ENCODE data around the gene SPACA6. TPM values are rescaled to one million over a fixed set of nuclear protein-coding genes. Genes with fewer than 3 reads are reported as not detected.

SPACA6 gene
- total RNA-seq, 1 experiment from 2014 or later = 29.5 TPM

DNA sequence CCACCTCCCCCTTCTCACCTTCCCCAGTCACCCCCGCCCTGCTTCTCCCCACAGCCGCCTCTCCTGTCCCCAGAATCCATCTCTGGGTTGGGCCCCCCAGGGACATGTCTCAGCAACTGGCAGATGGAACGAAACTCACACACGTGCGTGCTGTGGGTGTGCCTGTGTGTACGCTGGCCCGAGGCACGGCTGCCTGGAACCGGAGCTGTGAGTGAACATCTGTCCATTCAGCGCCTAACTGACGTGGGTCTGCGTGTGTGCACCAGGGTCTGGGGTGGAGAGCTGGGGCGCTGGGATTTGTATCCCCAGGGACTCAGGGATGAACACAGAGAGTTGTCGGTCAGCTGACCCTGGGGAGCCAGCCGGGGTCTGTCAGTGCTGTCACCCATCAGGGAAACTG is 31.4 kb downstream of the SPACA6 start:
- Histone ChIP-seq H3K79me2 (ENCODE audit: low read depth) (no peaks in the 10 kb centered on the region), H3K9me3 (ENCODE audit: insufficient read depth, low read depth) (no peaks in the 10 kb centered on the region), H3K27ac (no peak overlapping the region), H4K20me1 (ENCODE audit: insufficient read depth) (no peaks in the 10 kb centered on the region), H3K27me3 (ENCODE audit: insufficient read depth, low read depth) (peaks cover 85% of the 10 kb centered on the region), H3K36me3 (ENCODE audit: low read depth) (no peaks in the 10 kb centered on the region), H3K4me2 (no peak overlapping the region), H3F3A (ENCODE audit: insufficient read depth, low read depth) (no peaks in the 10 kb centered on the region), H3K4me3 (no peak overlapping the region), H3K4me1 (replicated peaks; ENCODE audit: insufficient read depth) (no peaks in the 10 kb centered on the region), H2AFZ (no peak overlapping the region), H3K9me2 (ENCODE audit: insufficient read depth) (no peaks in the 10 kb centered on the region)
- CTCF ChIA-PET = no interaction called here
- no peak for TF ChIP-seq CTCF (conservative IDR thresholded peaks at IDR 0.05)
- TF ChIP-seq EZH2 (IDR thresholded peaks at IDR 0.05; ENCODE audit: low read depth) = no peak
- POLR2A ChIA-PET (ENCODE audit: unreplicated experiment) = no interaction called here
- no TSS peak for BruUV-seq (replicated peaks)
- no peak for DNase-seq
- intact Hi-C loops (cut with micrococcal nuclease; ENCODE audit: unreplicated experiment) = no loop called here

- no peaks in the 10 kb centered on the region for H3K4me1 ChIP-seq (replicated peaks; ENCODE audit: insufficient read depth)
- H3F3A ChIP-seq (ENCODE audit: insufficient read depth, low read depth) = no peaks in the 10 kb centered on the region
- H3K4me2 ChIP-seq = no peak overlapping the region
- no peak overlapping the region for H2AFZ ChIP-seq
- no peak for DNase-seq
- no peaks in the 10 kb centered on the region for H3K9me2 ChIP-seq (ENCODE audit: insufficient read depth)
- H3K4me3 ChIP-seq = no peak overlapping the region
- H3K27me3 ChIP-seq (ENCODE audit: insufficient read depth, low read depth) = peaks cover 88% of the 10 kb centered on the region
- intact Hi-C loops (cut with micrococcal nuclease; ENCODE audit: unreplicated experiment) = no loop called here
- BruUV-seq (replicated peaks) = no TSS peak
- no peak for TF ChIP-seq CTCF (conservative IDR thresholded peaks at IDR 0.05)
- no peak for TF ChIP-seq EZH2 (IDR thresholded peaks at IDR 0.05; ENCODE audit: low read depth)
- H4K20me1 ChIP-seq (ENCODE audit: insufficient read depth) = no peaks in the 10 kb centered on the region
- no peaks in the 10 kb centered on the region for H3K79me2 ChIP-seq (ENCODE audit: low read depth)
- ChIA-PET CTCF (no interaction called here), POLR2A (ENCODE audit: unreplicated experiment) (interaction anchor here (0.6 kb wide), 1 partner anchor 17 kb away, joined by 32 read pairs; no protein-coding TSS in a partner anchor)
- no peaks in the 10 kb centered on the region for H3K9me3 ChIP-seq (ENCODE audit: insufficient read depth, low read depth)
- H3K27ac ChIP-seq = no peak overlapping the region
- no peaks in the 10 kb centered on the region for H3K36me3 ChIP-seq (ENCODE audit: low read depth)
These were observed 32.9 kb downstream of the SPACA6 start for GRCh38 chr19:51726049-51726448.

DNA sequence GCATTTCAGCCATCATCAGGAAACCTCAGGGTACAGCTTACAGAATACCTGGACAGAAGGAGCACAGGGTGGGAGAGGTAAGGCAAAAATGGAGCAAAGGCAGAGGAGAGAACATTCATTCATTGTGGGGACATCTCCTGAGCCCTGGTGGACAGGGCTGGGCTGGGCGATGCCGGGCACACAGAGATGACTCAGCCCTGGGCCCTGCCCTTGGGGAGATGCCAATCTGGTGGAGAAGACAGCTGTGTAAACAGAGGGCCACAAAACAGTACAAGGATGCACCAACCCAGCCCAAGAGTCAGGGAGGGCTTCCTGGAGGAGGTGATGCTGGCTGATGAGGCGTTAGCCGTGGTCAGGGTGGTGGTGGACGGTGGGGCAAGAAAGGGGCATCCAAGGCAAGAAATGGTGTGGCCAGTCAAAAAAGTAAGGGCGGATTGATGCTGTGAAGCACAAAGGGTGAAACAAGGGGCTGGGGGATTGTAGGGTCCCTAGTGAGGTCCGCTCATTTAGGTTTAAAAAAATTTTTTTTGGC is 34.3 kb downstream of the SPACA6 start:
- intact Hi-C loops (cut with micrococcal nuclease; ENCODE audit: unreplicated experiment) = no loop called here
- Histone ChIP-seq H3F3A (ENCODE audit: insufficient read depth, low read depth) (no peaks in the 10 kb centered on the region), H3K27me3 (ENCODE audit: insufficient read depth, low read depth) (peaks cover 89% of the 10 kb centered on the region), H2AFZ (no peak overlapping the region), H3K27ac (no peak overlapping the region), H3K4me1 (replicated peaks; ENCODE audit: insufficient read depth) (no peaks in the 10 kb centered on the region), H3K9me3 (ENCODE audit: insufficient read depth, low read depth) (no peaks in the 10 kb centered on the region), H3K9me2 (ENCODE audit: insufficient read depth) (no peaks in the 10 kb centered on the region), H4K20me1 (ENCODE audit: insufficient read depth) (no peaks in the 10 kb centered on the region), H3K4me3 (no peak overlapping the region), H3K4me2 (no peak overlapping the region), H3K36me3 (ENCODE audit: low read depth) (no peaks in the 10 kb centered on the region), H3K79me2 (ENCODE audit: low read depth) (no peaks in the 10 kb centered on the region)
- ChIA-PET CTCF (no interaction called here), POLR2A (ENCODE audit: unreplicated experiment) (no interaction called here)
- TF ChIP-seq EZH2 (IDR thresholded peaks at IDR 0.05; ENCODE audit: low read depth) (no peak), CTCF (conservative IDR thresholded peaks at IDR 0.05) (no peak)
- DNase-seq = peak in 1 of 2 experiments; percentile 50
- BruUV-seq (replicated peaks) = no TSS peak

Data from PC-9 (cell line).